Breast epithelium (tissue), 3 donors: ENCODE results near the gene TGM2.

ENCODE experiments used
- POLR2A ChIP-seq: fragments of 450-650 bp; IDR thresholded peaks from one replicate; pipeline ENCODE4 v1.6.1; 2016; ENCODE audit warnings: antibody characterized with exemption, mild to moderate bottlenecking, moderate library complexity
- POLR2AphosphoS5 ChIP-seq, 3 donors: sonication (generic); formaldehyde crosslinking; IDR thresholded peaks; one replicate each; pipeline ENCODE4 v1.6.1; 2017; ENCODE audit warnings: antibody characterized with exemption in 3 of 3
- TF ChIP-seq, protein P1 (sequence below), 3 donors: fragments of 450-650 bp; IDR thresholded peaks; one replicate each; pipeline ENCODE4 v1.5.1; 2016 to 2017; ENCODE audit warnings: antibody characterized with exemption in 3 of 3, mild to moderate bottlenecking in 3 of 3, moderate library complexity in 3 of 3

- TF ChIP-seq POLR2AphosphoS5 (IDR thresholded peaks at IDR 0.05) = peak in 1 of 3 donors; percentile 74
- TF ChIP-seq, protein P1, sequence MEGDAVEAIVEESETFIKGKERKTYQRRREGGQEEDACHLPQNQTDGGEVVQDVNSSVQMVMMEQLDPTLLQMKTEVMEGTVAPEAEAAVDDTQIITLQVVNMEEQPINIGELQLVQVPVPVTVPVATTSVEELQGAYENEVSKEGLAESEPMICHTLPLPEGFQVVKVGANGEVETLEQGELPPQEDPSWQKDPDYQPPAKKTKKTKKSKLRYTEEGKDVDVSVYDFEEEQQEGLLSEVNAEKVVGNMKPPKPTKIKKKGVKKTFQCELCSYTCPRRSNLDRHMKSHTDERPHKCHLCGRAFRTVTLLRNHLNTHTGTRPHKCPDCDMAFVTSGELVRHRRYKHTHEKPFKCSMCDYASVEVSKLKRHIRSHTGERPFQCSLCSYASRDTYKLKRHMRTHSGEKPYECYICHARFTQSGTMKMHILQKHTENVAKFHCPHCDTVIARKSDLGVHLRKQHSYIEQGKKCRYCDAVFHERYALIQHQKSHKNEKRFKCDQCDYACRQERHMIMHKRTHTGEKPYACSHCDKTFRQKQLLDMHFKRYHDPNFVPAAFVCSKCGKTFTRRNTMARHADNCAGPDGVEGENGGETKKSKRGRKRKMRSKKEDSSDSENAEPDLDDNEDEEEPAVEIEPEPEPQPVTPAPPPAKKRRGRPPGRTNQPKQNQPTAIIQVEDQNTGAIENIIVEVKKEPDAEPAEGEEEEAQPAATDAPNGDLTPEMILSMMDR (IDR thresholded peaks at IDR 0.05) = no peak
- TF ChIP-seq POLR2A = no peak
Measured at GRCh38 chr20:38196592-38196991, 31.5 kb upstream of the TGM2 start.
